ENCODE measurements around the gene SEC14L1. TPM values are rescaled to one million over a fixed set of nuclear protein-coding genes. Genes with fewer than 3 reads are reported as not detected.
A peak's percentile ranks its signal among the peaks of the same experiment; 100 is the strongest.
"Not testable (repeated sequence)": the region's sequence is repeated elsewhere in the genome, so short reads cannot be mapped to it uniquely, and the experiment has no call there.

The SEC14L1 gene
- total RNA-seq: 10 to 100 TPM; 71.6 to 82.2 TPM
- long read RNA-seq, full-length matches to known transcripts: 13 of 47 reads
- long read RNA-seq, partial matches to known transcripts: 6 of 47 reads
- long read RNA-seq, other reads (novel, unspliced or antisense): 28 of 47 reads

DNA sequence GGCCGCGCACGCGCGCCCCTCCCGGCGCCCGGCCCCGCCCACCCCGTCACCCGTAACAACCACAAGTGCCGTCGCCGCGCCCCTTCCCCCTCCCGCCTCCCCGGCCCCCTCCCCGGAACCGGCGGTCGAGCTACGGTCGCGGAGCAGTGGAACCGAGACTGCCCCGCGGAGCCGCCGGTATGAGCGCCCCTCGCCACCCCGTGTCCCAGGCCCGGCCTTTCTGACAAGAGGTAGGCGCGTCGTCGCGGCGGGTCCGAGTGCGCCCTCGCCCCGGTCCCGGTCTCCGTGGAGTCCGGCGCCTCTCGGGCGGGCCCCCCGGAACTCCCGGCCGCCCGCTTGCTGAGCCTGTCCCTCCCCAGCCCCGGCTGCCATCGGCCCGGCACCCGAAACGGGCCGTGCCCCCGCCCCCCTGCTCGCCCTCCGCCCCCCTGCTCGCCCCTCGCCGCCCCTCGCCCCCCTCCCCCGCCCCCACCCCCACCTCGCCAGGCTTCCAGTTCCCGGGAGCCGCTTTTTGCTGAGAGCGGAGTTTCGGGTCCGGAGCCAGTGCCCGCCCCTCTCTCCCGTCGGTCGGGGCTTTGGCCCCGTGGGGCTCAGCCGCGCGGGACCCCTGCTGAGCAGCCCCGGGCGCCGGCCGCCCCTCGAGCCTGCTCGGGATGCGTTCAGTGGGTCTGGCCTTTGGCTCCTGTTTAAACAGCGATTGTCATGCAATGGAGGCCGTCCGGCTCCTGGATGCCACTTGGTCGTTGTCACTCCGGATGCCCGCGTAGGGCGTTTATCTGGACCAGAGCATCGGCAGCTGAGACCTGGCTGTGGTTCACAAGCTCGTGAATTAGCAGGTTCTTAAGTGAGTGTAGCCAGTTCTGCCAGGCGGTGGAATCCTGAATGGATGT, at the start of gene SEC14L1:
Gene SEC14L1 (plus strand): TSS at position 92 of the 890 bp plus-strand sequence. CDS start 2,628 bp downstream, outside the sequence.
- intact Hi-C loops (cut with DNase I): loop anchor here in 1 of 2 donors (5.0 kb wide), 1 partner anchor 44 kb away; no protein-coding TSS in a partner anchor
- ATAC-seq (peak; percentile 87 to 88), DNase-seq (peak; percentile 68)

DNA sequence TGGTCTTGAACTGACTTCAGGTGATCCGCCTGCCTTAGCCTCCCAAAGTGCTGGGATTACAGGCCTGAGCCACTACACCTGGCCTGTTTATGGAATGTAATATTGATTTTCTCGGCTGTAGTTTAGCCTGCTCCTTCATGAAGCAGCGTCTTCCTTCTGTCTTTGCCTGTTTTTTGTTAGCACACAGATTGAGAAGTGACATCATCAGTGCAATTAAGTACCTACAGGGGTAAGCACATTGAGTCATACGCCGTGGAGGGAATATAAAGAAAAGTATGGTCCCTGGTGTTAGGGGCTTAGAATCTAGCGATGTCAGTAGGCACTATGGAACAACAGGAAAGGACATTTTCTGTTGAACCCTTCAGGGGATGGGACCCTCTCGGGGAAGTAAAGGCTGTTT, 48.7 kb upstream of the SEC14L1 start:
- ATAC-seq (no peak), DNase-seq (no peak)
- intact Hi-C loops (cut with DNase I): no loop called here

DNA sequence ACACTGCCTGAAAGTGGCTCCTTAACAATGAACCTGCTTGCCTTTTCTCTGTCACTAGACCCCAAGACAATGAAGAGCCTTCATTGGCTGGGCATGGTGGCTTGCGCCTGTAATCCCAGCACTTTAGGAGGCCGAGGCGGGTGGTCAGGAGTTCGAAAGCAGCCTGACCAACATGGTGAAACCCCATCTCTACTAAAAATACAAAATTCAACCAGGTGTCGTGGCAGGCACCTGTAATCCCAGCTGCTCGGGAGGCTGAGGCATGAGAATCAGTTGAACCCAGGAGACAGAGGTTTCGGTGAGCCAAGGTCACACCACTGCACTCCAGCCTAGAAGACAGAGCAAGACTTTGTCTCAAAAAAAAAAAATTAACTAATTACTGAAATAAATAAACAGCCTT, 45.3 kb upstream of the SEC14L1 start:
- intact Hi-C loops (cut with DNase I): loop anchor here (5.0 kb wide), 2 partner anchors 47 to 52 kb away; partner anchors contain the start of gene SEC14L1 (in 1 of the 2)
- DNase-seq (no peak), ATAC-seq (no peak)

DNA sequence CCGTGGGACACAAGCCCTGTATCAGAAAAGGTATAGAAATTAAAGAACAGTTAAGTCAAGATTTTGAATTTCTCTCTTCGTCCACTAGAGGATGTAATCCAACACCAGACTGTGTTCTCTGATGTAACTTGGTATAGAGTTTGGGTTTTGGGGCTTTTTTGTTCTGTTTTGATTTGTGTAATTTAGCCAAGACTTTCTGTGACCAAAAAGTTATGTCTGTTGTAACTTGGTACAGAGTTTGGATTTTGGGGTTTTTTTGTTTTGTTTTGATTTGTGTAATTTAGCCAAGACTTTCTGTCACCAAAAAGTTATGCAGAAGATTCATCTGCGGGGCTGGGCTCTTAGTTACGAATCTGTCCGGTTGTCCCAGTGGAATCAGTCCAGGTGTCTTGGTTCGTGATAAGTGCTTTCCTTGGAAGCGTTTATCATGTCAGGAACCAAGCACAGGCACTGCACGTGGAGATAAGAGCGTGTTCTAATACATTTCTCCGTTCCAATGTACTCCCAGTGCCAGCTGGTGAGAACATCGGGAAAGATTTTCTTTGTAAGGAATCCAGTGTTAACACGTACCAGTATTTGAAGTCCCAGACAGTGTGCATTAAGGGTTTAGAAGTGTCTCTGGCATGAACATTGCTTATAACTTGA, 44.1 kb upstream of the SEC14L1 start:
- DNase-seq: peak; percentile 60
- intact Hi-C loops (cut with DNase I): loop anchor here (2.0 to 5.0 kb wide), 3 partner anchors 46 to 118 kb away; partner anchors contain the start of gene SEC14L1 (in 1 of the 2)
- peak; percentile 60 to 77 for ATAC-seq

DNA sequence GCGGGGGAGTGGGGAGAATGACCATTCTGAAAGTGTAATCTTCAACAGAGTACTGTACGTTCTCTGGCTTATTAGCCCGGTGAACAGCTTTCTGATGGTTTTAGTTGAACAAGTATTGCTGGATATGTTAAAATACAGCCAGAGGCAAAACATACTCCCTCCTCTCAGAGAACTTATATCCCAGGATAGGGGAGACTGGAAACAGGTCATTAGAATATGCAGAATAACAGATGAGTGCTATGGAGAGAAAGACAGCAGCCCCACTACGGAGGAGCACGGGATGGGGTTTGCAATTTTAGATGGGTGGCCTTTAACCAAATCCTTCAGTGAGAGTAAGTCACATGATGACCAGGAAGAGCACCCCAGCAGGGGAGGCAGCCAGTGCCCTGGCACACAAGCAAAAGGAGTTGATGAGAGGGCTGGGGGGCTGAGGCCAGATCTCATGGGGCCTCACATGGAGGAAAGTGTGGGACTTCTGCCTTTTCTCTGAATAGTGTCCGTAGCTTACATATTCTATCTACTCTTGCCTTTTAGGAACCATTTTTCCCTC, 43.1 kb upstream of the SEC14L1 start:
- ATAC-seq (no peak), DNase-seq (no peak)
- intact Hi-C loops (cut with DNase I): loop anchor here (2.0 to 5.0 kb wide), 3 partner anchors 45 to 117 kb away; partner anchors contain the start of gene SEC14L1 (in 1 of the 2)

DNA sequence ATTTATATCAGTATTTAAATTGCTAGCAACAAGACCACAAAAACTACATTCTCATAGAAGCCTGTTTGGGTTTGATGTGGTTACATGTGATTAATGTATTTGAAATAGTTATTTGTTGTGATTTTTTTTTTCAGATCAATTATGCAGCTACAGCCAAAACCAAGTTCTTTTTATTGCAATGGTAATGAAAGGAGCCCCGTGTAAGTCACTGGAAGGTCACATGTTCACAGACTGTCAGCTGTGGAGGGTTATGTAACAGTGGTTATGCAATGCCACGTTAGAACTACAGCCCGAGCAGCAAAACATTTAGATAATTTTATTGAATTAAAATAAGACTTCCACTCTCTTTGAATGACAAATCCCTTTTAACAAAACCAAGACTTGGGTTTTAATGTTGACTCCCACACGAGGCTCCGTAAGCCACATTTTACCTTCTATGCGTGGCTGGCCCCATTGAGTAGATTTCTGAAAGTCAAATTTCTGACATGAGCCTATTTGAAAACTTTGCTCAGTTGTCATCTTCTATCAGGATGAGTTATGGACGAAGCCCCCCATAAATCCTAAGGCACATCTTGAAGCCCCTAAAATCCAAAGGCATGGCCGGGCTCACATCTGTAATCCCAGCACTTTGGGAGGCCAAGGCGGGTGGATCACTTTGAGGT, 41.8 kb upstream of the SEC14L1 start:
- no peak for DNase-seq
- peak; percentile 65 to 83 for ATAC-seq
- intact Hi-C loops (cut with DNase I): loop anchor here (5.0 kb wide), 2 partner anchors 43 to 48 kb away; partner anchors contain the start of gene SEC14L1 (in 1 of the 2)

DNA sequence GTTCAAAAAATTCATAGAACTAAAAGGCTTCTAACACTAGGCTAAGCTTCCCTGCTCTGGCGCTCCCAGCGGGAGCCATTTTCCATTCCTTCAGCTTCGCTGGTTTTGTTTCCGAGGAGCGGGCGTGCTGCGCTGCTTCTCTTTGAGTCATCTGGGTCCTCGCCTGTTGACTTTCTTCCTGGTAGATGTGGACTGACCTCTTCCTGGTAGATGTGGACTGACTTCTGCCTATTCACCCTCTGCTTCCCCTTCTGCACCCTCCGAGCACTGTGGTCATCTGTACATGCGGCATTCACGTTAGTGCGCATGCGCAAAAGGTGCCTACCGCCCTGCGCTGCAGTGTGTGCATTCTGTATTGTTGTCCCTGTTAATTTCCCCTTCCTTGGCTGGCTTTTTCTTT, 40.8 kb upstream of the SEC14L1 start:
- intact Hi-C loops (cut with DNase I): loop anchor here (5.0 kb wide), 2 partner anchors 42 to 47 kb away; partner anchors contain the start of gene SEC14L1 (in 1 of the 2)
- DNase-seq (peak; percentile 76), ATAC-seq (peak; percentile 36 to 63)

DNA sequence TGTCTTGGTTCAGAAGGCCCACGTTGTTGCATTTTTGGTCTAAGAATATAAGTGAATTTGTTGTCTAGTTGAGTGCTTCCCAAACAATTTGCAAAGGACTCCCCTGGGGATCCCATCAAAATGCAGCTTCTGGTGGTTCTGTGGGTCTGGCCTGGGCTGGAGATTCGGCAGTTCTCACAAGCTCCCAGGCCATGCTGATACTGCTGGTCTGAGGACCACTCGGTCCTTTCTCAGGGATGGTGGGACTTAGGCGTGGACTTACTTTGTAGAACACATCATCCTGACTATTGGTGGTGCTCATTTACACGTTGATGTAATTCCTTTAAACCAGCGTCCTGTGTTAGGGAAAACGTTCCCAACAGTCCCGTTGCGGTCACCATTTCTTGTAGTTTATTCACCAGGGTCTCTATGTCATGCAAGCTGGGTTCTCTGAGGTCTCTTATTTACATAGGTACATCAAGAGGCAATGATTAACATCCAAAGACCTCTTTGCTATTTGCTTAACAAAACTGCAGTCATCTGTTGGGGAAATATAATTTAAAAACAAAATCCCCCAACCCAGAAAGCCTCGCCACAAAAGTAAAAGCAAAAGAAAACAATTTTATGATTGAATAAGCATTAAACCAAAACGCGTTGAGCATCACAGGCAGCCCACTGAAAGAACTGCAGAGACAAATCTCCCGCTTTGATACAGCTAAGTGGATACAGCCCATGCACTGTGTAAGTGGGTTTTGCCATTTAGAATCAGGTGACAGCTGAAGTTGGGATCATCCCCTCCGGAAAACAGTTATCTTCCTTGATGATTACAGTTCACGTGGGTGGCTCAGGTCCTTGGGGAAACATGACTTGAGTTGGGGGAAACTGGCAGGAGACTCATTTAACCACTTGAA, 39.0 kb upstream of the SEC14L1 start:
- ATAC-seq: no peak
- intact Hi-C loops (cut with DNase I): no loop called here
- DNase-seq: no peak

DNA sequence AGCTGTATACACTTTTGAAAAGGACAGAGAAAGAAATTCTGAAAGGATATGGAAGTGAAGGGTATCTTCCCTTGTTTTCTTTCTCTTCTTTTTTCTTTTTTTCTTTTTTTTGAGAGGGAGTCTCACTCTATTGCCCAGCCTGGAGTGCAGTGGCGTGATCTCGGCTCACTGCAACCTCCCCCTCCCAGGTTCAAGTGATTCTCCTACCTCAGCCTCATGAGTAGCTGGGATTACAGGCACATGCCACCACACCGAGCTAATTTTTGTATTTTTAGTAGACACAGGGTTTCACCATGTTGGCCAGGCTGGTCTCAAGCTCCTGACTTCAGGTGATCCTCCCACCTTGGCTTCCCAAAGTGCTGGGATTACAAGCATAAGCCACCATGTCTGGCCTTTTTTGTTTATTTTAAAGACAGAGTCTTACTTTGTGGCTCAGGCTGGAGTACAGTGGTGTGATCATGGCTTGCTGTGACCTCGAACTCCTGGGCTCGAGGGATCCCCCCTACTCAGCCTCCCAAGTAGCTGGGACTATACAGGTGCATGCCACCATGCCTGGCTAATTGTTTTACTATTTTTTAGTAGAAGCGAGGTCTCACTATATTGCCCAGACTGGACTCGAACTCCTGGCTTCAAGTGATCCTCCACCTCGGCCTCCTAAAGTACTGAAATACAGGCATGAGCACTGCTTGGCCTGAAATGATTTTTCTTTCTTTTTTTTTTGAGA, 38.2 kb upstream of the SEC14L1 start:
- ATAC-seq; intact Hi-C loops (cut with DNase I); DNase-seq: not testable (repeated sequence)

DNA sequence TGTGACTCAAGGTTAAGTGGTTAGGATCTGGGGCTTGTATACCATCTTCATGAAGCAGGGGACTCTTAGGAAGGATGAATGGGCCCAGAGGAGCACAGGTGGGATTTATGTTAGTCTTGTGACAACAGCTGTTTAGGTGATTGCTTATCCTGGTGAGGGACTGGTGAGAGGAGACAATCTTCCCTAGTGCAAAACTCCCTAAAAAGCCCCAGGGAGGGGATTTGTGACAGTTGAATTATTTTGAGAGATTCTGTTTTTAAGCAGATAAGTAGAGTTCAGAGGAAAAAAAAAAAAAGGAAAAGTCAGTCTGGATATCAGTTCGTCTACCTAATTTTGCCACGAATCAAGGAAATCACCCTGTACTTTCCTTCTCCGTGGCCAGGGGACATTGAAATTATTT, 35.1 kb upstream of the SEC14L1 start:
- DNase-seq (no peak), ATAC-seq (no peak)
- intact Hi-C loops (cut with DNase I): no loop called here

DNA sequence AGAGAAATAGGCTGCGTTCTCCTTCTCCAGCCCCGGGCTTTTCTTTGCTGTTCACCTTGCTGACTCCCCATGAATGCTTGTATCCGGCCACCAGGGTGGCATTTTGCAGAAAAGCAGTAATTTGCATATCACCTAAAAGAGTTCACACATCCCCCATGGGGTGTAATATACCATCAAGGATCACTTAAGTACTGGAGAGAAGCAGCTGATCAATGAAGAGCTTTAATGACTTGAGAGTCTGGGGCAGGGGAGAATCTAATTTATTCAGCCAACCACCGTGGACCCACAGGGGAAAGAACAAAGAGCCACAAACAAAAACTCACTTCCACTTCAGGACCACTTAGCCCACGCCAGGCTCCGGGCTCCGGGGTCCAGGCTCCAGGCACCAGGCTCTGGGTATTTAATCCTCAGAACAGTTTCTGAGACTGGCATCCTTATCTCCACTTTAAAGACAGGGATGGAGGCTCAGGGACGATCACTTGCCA, 33.9 kb upstream of the SEC14L1 start:
- intact Hi-C loops (cut with DNase I): no loop called here
- DNase-seq (no peak), ATAC-seq (no peak)

DNA sequence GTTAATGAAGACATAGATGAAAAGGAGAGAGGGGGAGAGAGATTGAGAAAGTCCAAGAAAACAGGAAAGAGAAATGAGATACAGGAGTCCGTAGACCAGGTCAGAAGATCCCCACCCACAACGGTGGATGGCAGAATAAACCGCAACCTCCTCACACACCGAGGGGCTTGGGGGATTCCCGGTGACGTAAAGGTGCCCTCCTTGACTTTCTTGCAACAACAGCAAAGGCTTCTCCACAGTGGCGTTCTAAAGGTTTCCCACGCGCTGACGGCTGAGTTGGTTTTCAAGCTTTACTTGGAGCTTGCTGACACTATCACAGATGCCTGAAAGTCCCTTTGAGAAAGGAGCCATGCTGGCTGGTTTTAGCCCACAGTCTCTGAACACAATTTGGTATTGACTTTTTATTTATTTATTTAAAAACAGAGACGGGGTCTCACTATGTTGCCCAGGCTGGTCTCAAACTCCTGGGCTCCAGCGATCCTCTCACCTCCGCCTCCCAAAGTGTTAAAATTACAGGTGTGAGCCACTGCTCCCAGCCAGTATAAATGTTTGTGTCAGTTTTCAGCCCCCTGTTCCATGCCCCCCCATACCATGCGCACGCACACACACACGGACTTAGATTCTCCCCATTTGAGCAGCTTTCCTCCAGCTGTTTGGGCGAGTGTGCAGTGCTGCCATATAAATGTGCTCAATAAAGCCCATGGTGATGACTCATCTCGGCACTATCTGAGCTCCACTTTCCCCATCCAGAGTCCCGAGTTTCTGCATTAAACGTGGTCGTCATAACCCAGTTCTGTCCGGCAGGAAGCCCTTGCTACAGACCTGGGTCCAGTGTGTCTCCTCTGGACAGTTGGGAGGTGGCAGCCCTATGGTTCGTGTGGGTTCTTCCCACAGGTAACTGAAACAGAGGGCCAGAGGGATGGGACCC, 33.0 kb upstream of the SEC14L1 start:
- ATAC-seq: no peak
- intact Hi-C loops (cut with DNase I): no loop called here
- no peak for DNase-seq

DNA sequence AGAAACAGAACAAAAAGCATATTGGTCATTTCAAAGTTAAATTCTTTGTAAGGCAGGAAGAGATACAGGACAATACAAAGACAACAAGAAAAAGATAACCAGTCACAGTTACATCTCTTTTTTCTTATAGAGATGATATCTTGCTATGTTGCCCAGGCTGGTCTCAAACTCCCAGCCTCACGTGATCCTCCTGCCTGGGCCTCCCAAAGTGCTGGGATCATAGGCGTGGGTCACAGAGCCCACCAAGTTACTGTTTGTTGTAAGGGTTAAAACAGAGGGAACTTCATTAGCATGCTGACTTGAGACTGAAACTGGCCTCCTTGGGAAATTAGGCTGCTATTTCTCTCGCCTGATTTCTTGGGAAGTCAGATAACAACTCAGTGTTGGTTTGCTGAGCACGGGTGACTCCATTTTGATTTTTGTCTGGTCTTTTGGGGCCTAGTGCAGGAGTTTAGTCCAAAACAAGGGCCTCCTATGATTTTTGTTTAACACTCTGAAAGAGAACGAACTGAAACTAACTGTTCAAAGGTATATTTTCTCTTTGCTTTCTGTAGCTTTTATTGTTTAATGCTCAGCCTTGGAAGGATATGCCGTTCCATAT, 31.5 kb upstream of the SEC14L1 start:
- intact Hi-C loops (cut with DNase I): no loop called here
- DNase-seq (no peak), ATAC-seq (no peak)

DNA sequence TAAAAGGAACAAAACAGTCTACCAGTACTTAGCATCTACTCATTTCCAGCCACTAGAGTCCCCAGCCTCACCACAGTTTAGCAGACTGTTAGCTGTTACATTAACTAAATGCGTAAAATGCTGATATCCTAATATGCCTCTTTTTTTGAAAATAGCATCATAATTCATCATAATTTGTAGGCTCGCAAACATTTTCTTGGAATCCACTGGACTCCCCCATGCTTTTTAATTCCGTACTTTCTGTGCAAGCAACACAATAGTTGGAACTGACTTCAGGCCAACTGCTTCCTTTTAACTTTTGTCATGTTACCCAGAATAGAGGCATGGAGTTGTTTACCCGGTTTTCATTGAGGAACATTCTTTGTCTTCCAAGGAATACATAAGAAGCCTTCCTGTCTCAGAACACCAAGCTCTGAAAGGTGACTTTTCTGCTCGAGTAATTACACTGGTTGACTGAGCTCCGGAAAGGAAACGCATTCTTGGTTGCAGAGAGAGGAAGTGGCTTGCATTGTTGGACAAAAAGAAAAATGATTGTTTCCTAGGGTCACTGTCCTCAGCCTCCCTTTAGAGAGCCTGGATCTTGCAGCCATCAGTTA, 30.9 kb upstream of the SEC14L1 start:
- ATAC-seq (peak; percentile 67 to 81), DNase-seq (no peak)
- intact Hi-C loops (cut with DNase I): no loop called here
